HepG2 (cell line): ENCODE results near the gene SAPCD2. TPM values are rescaled to one million over a fixed set of nuclear protein-coding genes. Genes with fewer than 3 reads are reported as not detected.

Source experiments
- BCL6 ChIP-seq: IDR thresholded peaks from 2 replicates; pipeline ENCODE4 v1.6.1; 2016; ENCODE audit warnings: missing genetic modification reagents, missing compliant biosample characterization
- BRCA1 ChIP-seq: sonication (generic); formaldehyde crosslinking; IDR thresholded peaks from 2 replicates; pipeline ENCODE4 v1.4.0; 2020; ENCODE audit warnings: missing genetic modification reagents
- FOXA1 ChIP-seq, 2 experiments: fragments of 450-650 bp in 1 of 2; sonication (generic) in 1 of 2; formaldehyde crosslinking in 1 of 2; IDR thresholded peaks; 2 replicates each; pipeline versions ENCODE4 v1.4.0 to v1.6.1; 2016 to 2020; ENCODE audit warnings: missing genetic modification reagents in 1 of 2
- GTF3A ChIP-seq: sonication (generic); formaldehyde crosslinking; conservative IDR thresholded peaks from 2 replicates; pipeline ENCODE4 v1.4.0; 2020; ENCODE audit warnings: mild to moderate bottlenecking, missing genetic modification reagents
- HNRNPH1 ChIP-seq: fragments of 200-400 bp; formaldehyde crosslinking; optimal IDR thresholded peaks from 2 replicates; pipeline ENCODE3; 2017; ENCODE audit warnings: mild to moderate bottlenecking, low read depth, low read length
- JARID2 ChIP-seq: sonication (generic); formaldehyde crosslinking; IDR thresholded peaks from 2 replicates; pipeline ENCODE4 v1.8.1; 2023; ENCODE audit warnings: missing genetic modification reagents, inconsistent platforms; ENCODE audit not compliant: insufficient replicate concordance
- SP5 ChIP-seq: IDR thresholded peaks from 2 replicates; pipeline ENCODE4 v1.6.1; 2016; ENCODE audit warnings: low read depth, borderline replicate concordance
- TCF7 ChIP-seq: sonication (generic); IDR thresholded peaks from 2 replicates; pipeline ENCODE4 v1.6.1; 2016; ENCODE audit warnings: antibody characterized with exemption, low read depth
- ZFP36 ChIP-seq: fragments of 150-350 bp; IDR thresholded peaks from 2 replicates; pipeline ENCODE4 v1.6.1; 2018; ENCODE audit warnings: borderline replicate concordance, low read length, low read depth; ENCODE audit not compliant: partially characterized antibody
- ZNF510 ChIP-seq: sonication (generic); formaldehyde crosslinking; IDR thresholded peaks from 2 replicates; pipeline ENCODE4 v1.4.0; 2020; ENCODE audit warnings: low read depth, mild to moderate bottlenecking, missing genetic modification reagents
- ZNF775 ChIP-seq: sonication (generic); formaldehyde crosslinking; IDR thresholded peaks from 2 replicates; pipeline ENCODE4 v1.4.0; 2020; ENCODE audit warnings: missing genetic modification reagents, mild to moderate bottlenecking, moderate library complexity, borderline replicate concordance
- ZSCAN31 ChIP-seq: sonication (generic); formaldehyde crosslinking; IDR thresholded peaks from 2 replicates; pipeline ENCODE4 v1.5.0; 2020; ENCODE audit warnings: low read depth, mild to moderate bottlenecking, missing genetic modification reagents
- ZZZ3 ChIP-seq: sonication (generic); formaldehyde crosslinking; IDR thresholded peaks from 2 replicates; pipeline ENCODE4 v1.4.0; 2020; ENCODE audit warnings: missing genetic modification reagents, mild to moderate bottlenecking, borderline replicate concordance
- polyA plus RNA-seq, 8 experiments: library from polyadenylated mRNA; depleted of rRNA in 3 of 8; stranded (reverse) in 7 of 8; unstranded in 1 of 8; fragments of >200 nt; fragmentation: Illumina TruSeq in 4 of 8; extraction: Trizol in 4 of 8; gene quantifications; 2 replicates each; pipeline versions ENCODE4 v1.2.1 to v1.2.3, GENCODE V29; 2011 to 2016; ENCODE audit warnings: low read depth in 4 of 8, missing spikeins in 1 of 8, mixed read lengths in 1 of 8; ENCODE audit not compliant: insufficient read depth in 1 of 8
- total RNA-seq, 5 experiments: library from RNA; depleted of rRNA; stranded (reverse); fragments of >200 nt; fragmentation: Illumina TruSeq; extraction: Trizol; gene quantifications; 2 replicates each; pipeline ENCODE4 v1.2.3, GENCODE V29; 2016; ENCODE audit warnings: low read depth in 1 of 5
- TF ChIP-seq, protein P1 (sequence below): sonication (generic); formaldehyde crosslinking; IDR thresholded peaks from 2 replicates; pipeline ENCODE4 v1.4.0; 2020; ENCODE audit warnings: mild to moderate bottlenecking, missing genetic modification reagents
- TF ChIP-seq, protein P2 (sequence below): sonication (generic); formaldehyde crosslinking; IDR thresholded peaks from 2 replicates; pipeline ENCODE4 v1.8.0; 2022; ENCODE audit warnings: missing genetic modification reagents, mild to moderate bottlenecking, borderline replicate concordance
- TF ChIP-seq, protein P3 (sequence below): sonication (generic); formaldehyde crosslinking; conservative IDR thresholded peaks from 2 replicates; pipeline ENCODE4 v1.8.0; 2022; ENCODE audit warnings: low read depth, missing genetic modification reagents
- TF ChIP-seq, protein P4 (sequence below): IDR thresholded peaks from 2 replicates; pipeline ENCODE4 v1.6.1; 2016; ENCODE audit warnings: control low read depth

The SAPCD2 gene
- total and polyA plus RNA-seq, 2 of the 13 experiments (the other 11 are each of a cell fraction or from before 2014, with no cell fraction given), result 21.9 to 42.8 TPM

DNA sequence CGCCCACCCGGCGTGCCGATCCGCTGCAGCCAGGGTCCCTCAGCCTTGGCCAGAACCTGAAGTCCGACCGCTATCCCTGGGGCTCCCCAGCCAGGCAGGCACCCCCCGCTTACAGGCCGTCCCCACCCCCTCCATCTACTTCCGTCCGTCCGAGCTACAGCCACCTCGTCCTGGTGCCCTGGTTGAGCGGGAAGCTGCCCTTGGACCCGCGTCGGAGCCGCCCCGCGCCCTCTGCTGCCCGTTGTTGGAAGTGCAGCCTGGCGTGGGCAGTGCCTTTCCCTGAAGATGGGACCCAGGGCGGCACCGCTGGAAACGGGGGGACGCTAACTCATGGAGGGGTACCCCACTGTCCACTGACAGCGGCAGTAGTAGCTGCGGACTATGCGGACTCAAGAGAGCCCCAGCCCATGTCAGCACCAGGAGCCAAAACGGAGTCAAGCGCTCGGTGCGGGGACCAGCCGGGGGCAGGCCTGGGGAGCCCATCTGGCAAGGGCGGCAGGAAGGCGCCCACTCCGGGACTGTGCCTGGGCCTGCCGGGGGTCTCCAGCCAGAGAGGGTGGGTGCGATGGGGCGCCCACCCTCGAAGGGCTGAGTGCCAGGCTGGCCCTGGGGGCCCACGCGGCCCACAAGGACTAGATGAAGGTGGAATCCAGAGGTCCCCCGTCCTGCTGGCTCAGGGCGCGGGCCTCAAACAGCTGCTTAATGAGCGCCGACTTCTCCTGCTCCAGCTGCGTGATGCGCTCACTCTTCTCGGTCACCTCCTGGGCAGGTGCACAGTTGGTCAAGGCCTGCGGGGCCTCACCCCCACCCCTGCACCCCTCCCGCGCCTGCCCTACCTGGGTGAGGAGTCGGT lies 6.1 kb downstream of the SAPCD2 start (continued):
- TF ChIP-seq, protein P1, sequence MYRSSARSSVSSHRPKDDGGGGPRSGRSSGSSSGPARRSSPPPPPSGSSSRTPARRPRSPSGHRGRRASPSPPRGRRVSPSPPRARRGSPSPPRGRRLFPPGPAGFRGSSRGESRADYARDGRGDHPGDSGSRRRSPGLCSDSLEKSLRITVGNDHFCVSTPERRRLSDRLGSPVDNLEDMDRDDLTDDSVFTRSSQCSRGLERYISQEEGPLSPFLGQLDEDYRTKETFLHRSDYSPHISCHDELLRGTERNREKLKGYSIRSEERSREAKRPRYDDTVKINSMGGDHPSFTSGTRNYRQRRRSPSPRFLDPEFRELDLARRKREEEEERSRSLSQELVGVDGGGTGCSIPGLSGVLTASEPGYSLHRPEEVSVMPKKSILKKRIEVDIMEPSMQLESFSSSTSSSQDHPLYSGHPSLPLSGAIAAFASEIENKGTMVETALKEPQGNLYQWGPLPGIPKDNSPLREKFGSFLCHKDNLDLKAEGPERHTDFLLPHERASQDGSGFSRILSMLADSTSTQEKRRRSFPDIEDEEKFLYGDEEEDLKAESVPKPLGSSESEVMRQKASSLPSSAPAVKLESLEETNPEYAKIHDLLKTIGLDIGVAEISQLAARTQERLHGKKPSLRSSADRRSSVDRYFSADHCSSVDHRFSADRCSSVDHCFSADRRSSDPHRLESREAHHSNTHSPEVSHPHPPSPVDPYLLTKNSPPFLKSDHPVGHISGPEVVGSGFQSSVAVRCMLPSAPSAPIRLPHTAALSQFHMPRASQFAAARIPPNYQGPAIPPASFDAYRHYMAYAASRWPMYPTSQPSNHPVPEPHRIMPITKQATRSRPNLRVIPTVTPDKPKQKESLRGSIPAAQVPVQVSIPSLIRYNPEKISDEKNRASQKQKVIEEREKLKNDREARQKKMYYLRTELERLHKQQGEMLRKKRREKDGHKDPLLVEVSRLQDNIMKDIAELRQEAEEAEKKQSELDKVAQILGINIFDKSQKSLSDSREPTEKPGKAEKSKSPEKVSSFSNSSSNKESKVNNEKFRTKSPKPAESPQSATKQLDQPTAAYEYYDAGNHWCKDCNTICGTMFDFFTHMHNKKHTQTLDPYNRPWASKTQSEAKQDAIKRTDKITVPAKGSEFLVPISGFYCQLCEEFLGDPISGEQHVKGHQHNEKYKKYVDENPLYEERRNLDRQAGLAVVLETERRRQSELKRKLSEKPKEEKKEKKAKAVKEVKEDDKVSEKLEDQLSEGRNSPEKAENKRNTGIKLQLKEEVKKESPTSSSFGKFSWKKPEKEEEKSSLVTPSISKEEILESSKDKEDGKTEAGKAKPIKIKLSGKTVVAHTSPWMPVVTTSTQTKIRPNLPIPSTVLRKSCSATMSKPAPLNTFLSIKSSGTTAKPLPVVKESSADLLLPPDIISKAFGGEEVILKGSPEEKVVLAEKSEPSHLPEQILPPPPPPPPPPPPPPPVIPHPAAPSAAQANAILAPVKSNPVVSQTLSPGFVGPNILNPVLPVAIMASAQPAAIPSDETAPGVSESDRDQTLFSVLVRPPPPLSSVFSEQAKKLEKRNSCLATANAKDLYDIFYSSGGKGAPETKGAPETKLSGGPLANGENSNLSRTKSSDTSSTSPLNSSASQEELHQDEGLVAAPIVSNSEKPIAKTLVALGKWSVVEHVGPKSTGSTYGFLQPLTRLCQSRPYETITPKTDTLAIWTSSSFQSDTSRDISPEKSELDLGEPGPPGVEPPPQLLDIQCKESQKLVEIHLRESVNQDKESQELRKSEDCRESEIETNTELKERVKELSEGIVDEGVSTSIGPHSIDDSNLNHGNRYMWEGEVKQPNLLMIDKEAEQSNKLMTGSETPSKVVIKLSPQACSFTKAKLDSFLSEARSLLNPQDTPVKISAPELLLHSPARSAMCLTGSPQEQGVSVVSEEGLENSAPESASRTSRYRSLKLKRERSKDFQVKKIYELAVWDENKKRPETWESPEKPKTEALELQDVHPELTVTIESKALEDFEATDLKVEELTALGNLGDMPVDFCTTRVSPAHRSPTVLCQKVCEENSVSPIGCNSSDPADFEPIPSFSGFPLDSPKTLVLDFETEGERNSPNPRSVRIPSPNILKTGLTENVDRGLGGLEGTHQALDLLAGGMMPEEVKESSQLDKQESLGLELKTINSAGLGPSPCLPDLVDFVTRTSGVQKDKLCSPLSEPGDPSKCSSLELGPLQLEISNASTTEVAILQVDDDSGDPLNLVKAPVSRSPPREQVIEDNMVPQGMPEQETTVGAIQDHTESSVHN (CRISPR knock-in tag), result no peak; the same call in 1 of the 2 replicates
- TF ChIP-seq, protein P2, sequence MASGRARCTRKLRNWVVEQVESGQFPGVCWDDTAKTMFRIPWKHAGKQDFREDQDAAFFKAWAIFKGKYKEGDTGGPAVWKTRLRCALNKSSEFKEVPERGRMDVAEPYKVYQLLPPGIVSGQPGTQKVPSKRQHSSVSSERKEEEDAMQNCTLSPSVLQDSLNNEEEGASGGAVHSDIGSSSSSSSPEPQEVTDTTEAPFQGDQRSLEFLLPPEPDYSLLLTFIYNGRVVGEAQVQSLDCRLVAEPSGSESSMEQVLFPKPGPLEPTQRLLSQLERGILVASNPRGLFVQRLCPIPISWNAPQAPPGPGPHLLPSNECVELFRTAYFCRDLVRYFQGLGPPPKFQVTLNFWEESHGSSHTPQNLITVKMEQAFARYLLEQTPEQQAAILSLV (CRISPR knock-in tag), result no peak; the same call in 1 of the 2 replicates
- no peak for TF ChIP-seq FOXA1 (IDR thresholded peaks at IDR 0.05)
- no peak; the same call in 1 of the 2 replicates for TF ChIP-seq FOXA1 (CRISPR knock-in tag; IDR thresholded peaks at IDR 0.05)
- no peak for TF ChIP-seq BRCA1 (CRISPR knock-in tag)
- no peak for TF ChIP-seq HNRNPH1
- no peak for TF ChIP-seq JARID2 (CRISPR knock-in tag)
- TF ChIP-seq GTF3A (CRISPR knock-in tag), result no peak
- no peak for TF ChIP-seq TCF7
- TF ChIP-seq SP5, result no peak
- TF ChIP-seq ZSCAN31 (CRISPR knock-in tag), result no peak
- TF ChIP-seq, protein P3, sequence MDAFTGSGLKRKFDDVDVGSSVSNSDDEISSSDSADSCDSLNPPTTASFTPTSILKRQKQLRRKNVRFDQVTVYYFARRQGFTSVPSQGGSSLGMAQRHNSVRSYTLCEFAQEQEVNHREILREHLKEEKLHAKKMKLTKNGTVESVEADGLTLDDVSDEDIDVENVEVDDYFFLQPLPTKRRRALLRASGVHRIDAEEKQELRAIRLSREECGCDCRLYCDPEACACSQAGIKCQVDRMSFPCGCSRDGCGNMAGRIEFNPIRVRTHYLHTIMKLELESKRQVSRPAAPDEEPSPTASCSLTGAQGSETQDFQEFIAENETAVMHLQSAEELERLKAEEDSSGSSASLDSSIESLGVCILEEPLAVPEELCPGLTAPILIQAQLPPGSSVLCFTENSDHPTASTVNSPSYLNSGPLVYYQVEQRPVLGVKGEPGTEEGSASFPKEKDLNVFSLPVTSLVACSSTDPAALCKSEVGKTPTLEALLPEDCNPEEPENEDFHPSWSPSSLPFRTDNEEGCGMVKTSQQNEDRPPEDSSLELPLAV (CRISPR knock-in tag), result no peak
- no peak for TF ChIP-seq ZNF510 (CRISPR knock-in tag)
- TF ChIP-seq, protein P4, sequence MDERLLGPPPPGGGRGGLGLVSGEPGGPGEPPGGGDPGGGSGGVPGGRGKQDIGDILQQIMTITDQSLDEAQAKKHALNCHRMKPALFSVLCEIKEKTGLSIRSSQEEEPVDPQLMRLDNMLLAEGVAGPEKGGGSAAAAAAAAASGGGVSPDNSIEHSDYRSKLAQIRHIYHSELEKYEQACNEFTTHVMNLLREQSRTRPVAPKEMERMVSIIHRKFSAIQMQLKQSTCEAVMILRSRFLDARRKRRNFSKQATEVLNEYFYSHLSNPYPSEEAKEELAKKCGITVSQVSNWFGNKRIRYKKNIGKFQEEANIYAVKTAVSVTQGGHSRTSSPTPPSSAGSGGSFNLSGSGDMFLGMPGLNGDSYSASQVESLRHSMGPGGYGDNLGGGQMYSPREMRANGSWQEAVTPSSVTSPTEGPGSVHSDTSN (CRISPR knock-in tag), result no peak
- TF ChIP-seq BCL6 (CRISPR knock-in tag), result no peak
- no peak for TF ChIP-seq ZZZ3 (CRISPR knock-in tag)
- TF ChIP-seq ZNF775 (CRISPR knock-in tag), result no peak
- TF ChIP-seq ZFP36, result no peak
